ENCODE measurements around the gene MAP2K7.

DNA sequence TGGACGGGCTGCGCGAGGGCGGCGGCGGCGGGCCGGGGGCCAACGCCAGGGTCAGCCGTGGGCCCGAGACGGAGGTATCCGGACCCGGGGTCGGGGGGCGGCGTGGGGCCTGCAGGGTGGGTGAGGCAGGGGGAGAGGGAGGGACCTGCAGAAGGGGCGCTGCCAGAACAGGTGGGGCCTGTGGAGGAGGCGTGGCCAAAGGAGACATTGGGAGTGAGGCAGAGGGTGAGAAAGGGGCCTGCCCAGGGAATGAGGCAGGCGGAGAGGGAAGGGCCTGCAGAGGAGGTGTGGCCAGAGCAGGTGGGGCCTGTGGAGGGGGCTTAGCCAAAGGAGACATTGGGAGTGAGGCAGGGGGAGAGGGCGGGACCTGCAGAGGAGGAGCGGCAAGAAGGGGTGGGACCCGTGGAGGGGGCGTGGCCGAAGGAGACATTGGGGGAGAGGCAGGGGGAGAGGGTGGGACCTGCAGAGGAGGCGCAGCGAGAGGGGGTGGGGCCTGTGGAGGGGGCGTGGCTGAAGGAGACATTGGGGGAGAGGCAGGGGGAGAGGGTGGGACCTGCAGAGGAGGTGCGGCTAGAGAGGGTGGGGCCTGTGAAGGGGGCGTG is 33.7 kb upstream of the MAP2K7 start:
- TF ChIP-seq REST (IDR thresholded peaks at IDR 0.05; ENCODE audit: low read depth) (no peak), EP300 (IDR thresholded peaks at IDR 0.05; ENCODE audit: borderline replicate concordance) (no peak), MAX (IDR thresholded peaks at IDR 0.05) (no peak)

Measured in Ishikawa (cell line).